B cell (primary cell): ENCODE data around the gene SOX15. TPM values are rescaled to one million over a fixed set of nuclear protein-coding genes. Genes with fewer than 3 reads are reported as not detected.
A peak's percentile ranks its signal among the peaks of the same experiment; 100 is the strongest.

Experiments used
- ATAC-seq: fragments of 200-7000 bp; cut with Tn5 transposase; one replicate; pipeline ENCODE4 v1.10.0; 2021; ENCODE audit warnings: low read depth, mild to moderate bottlenecking, moderate number of reproducible peaks, moderate library complexity
- CTCF ChIA-PET: fragments of 350-600 bp; sonication (Branson Sonifier 250); formaldehyde crosslinking; loops from one replicate; lab custom pipeline; 2021; ENCODE audit warnings: antibody characterized with exemption, inconsistent platforms; lab: Charles Lee
- POLR2A ChIA-PET: fragments of 350-600 bp; sonication (Branson Sonifier 250); formaldehyde crosslinking; loops from one replicate; lab custom pipeline; 2021; ENCODE audit warnings: antibody characterized with exemption; lab: Charles Lee
- DNase-seq: peaks from one replicate; pipeline ENCODE4 v3.0.0; 2013
- H2AFZ ChIP-seq: 2 replicates; pipeline ENCODE4 v1.6.1; 2012; ENCODE audit warnings: mild to moderate bottlenecking, low read depth, low read length; ENCODE audit not compliant: insufficient read depth, poor library complexity, severe bottlenecking
- H3K27ac ChIP-seq, 2 donors: 1 replicate in 1 of 2; 2 replicates in 1 of 2; pipeline ENCODE4 v1.5.1; 2012 to 2013; ENCODE audit warnings: low read length in 2 of 2, mild to moderate bottlenecking in 2 of 2, moderate library complexity in 1 of 2
- H3K27me3 ChIP-seq, 4 experiments: fragments of 200-600 bp in 1 of 4; sonication (generic) in 1 of 4; replicated peaks in 1 of 4; 1 replicate in 2 of 4; 2 replicates in 2 of 4; pipeline versions ENCODE4 v1.6.1 to v1.7.0; 2013 to 2016; ENCODE audit warnings: low read length in 3 of 4, mild to moderate bottlenecking in 2 of 4, mixed read lengths in 1 of 4, moderate library complexity in 1 of 4; ENCODE audit not compliant: insufficient read depth in 4 of 4, control insufficient read depth in 3 of 4; ENCODE audit errors: control extremely low read depth in 1 of 4
- H3K36me3 ChIP-seq, 2 experiments: replicated peaks in 1 of 2; 1 replicate in 1 of 2; 2 replicates in 1 of 2; pipeline versions ENCODE4 v1.6.1 to v1.7.1; 2013; ENCODE audit warnings: low read length in 1 of 2; ENCODE audit not compliant: insufficient read depth in 2 of 2, control insufficient read depth in 1 of 2; ENCODE audit errors: control extremely low read depth in 1 of 2, extremely low read depth in 1 of 2
- H3K4me1 ChIP-seq, 2 donors: fragments of 200-600 bp in 1 of 2; sonication (generic) in 1 of 2; 1 replicate in 1 of 2; 2 replicates in 1 of 2; pipeline versions ENCODE4 v1.5.1 to v1.6.1; 2013 to 2017; ENCODE audit warnings: low read length in 2 of 2; ENCODE audit not compliant: control insufficient read depth in 2 of 2, insufficient read depth in 2 of 2
- H3K4me2 ChIP-seq: replicated peaks from 2 replicates; pipeline ENCODE3; 2012; ENCODE audit warnings: mild to moderate bottlenecking, low read depth, low read length; ENCODE audit not compliant: poor library complexity, severe bottlenecking
- H3K4me3 ChIP-seq, 5 experiments: fragments of 200-600 bp in 1 of 5; sonication (generic) in 1 of 5; 1 replicate in 3 of 5; 2 replicates in 2 of 5; pipeline versions ENCODE4 v1.5.1 to v1.7.0; 2011 to 2016; ENCODE audit warnings: low read length in 4 of 5, mild to moderate bottlenecking in 4 of 5, low read depth in 2 of 5, control low read depth in 1 of 5, moderate library complexity in 1 of 5; ENCODE audit not compliant: insufficient read depth in 1 of 5; ENCODE audit errors: control extremely low read depth in 1 of 5, extremely low read depth in 1 of 5
- H3K79me2 ChIP-seq: fragments of 200-600 bp; sonication (generic); one replicate; pipeline ENCODE4 v1.6.0; 2016; ENCODE audit warnings: low read length; ENCODE audit not compliant: control insufficient read depth, insufficient read depth
- H3K9ac ChIP-seq: fragments of 200-600 bp; sonication (generic); 2 replicates; pipeline ENCODE4 v1.6.1; 2017; ENCODE audit warnings: mild to moderate bottlenecking, low read length, moderate library complexity
- H3K9me3 ChIP-seq, 3 donors: one replicate each; pipeline versions ENCODE4 v1.6.1 to v1.7.1; 2013; ENCODE audit warnings: low read length in 2 of 3; ENCODE audit not compliant: control insufficient read depth in 2 of 3, insufficient read depth in 1 of 3; ENCODE audit errors: control extremely low read depth in 1 of 3
- H4K20me1 ChIP-seq: 2 replicates; pipeline ENCODE4 v1.6.0; 2012; ENCODE audit warnings: mild to moderate bottlenecking, low read length; ENCODE audit not compliant: insufficient read depth, control insufficient read depth, poor library complexity, severe bottlenecking
- H3K27ac Mint-ChIP-seq: one replicate; pipeline ENCODE4 v1.8.0; 2021; ENCODE audit warnings: mixed read lengths
- H3K27me3 Mint-ChIP-seq: one replicate; pipeline ENCODE4 v1.8.0; 2021; ENCODE audit warnings: mixed read lengths
- H3K4me1 Mint-ChIP-seq: one replicate; pipeline ENCODE4 v1.8.0; 2021; ENCODE audit warnings: mixed read lengths
- H3K4me3 Mint-ChIP-seq: one replicate; pipeline ENCODE4 v1.8.0; 2021; ENCODE audit warnings: mixed read lengths
- H3K9me3 Mint-ChIP-seq: one replicate; pipeline ENCODE4 v1.8.0; 2022; ENCODE audit warnings: mixed read lengths; ENCODE audit not compliant: insufficient read depth
- CTCF ChIP-seq: fragments of 200-600 bp; IDR thresholded peaks from one replicate; pipeline ENCODE4 v1.8.0; 2022; ENCODE audit warnings: antibody characterized with exemption, mild to moderate bottlenecking
- EZH2 ChIP-seq: IDR thresholded peaks from 2 replicates; pipeline ENCODE4 v1.6.1; 2012; ENCODE audit warnings: borderline replicate concordance, low read depth, mild to moderate bottlenecking, moderate library complexity, low read length; ENCODE audit not compliant: insufficient read depth, poor library complexity, severe bottlenecking
- WGBS: methylation state at CpG from one replicate; pipeline ENCODE4 v1.1.5; 2013; ENCODE audit warnings: missing lambda C conversion rate; ENCODE audit not compliant: insufficient coverage; 5-methylcytosine and 5-hydroxymethylcytosine counted together
- intact Hi-C: fragments of 100-400 bp; cut with micrococcal nuclease; formaldehyde crosslinking; loops from one replicate; pipeline ENCODE4 v1.10.0; 2022
- polyA plus RNA-seq: library from polyadenylated mRNA; depleted of rRNA; stranded (reverse); fragments of >200 nt; gene quantifications from 2 replicates; pipeline ENCODE4 v1.2.3, GENCODE V29; 2012
- total RNA-seq, 2 donors: library from RNA; stranded (reverse); fragments of 120-200 nt in 1 of 2; gene quantifications; 1 replicate in 1 of 2; 2 replicates in 1 of 2; pipeline versions ENCODE4 v1.2.3 to v1.2.4, GENCODE V29; 2013 to 2022

Gene SOX15
- total and polyA plus RNA-seq, 2 donors (not counting 1 experiment from before 2014, with no cell fraction given), result 0.18 to 0.96 TPM

GRCh38 chr17:7580604-7581575 lies 9.0 kb downstream of the SOX15 start:
- Histone ChIP-seq H3K9me3 (no peaks in the 10 kb centered on the region), H3K9ac (no peak overlapping the region), H2AFZ (no peak overlapping the region), H3K4me2 (peak overlapping the region; percentile 66), H3K79me2 (peaks cover 47% of the 10 kb centered on the region), H3K27ac (peak overlapping the region in 1 of 2 donors; percentile 70), H4K20me1 (peaks cover 29% of the 10 kb centered on the region), H3K36me3 (peaks cover 9 to 40% of the 10 kb centered on the region in 2 experiments), H3K27me3 (no peaks in the 10 kb centered on the region), H3K4me3 (no peak overlapping the region), H3K4me1 (peaks cover 48 to 72% of the 10 kb centered on the region in 2 donors)
- WGBS, result 92% methylated on average over 18 of the region's 23 CpGs
- intact Hi-C loops, result loop anchor here (10.0 kb wide), 1 partner anchor 536 kb away; the partner anchor contains the start of gene SLC16A11
- H3K4me3 Mint-ChIP-seq, result peak overlapping the region; percentile 67
- peak; percentile 19 for DNase-seq
- H3K4me1 Mint-ChIP-seq, result peaks cover 77% of the 10 kb centered on the region
- H3K27me3 Mint-ChIP-seq, result no peaks in the 10 kb centered on the region
- TF ChIP-seq CTCF (no peak), EZH2 (no peak)
- no peaks in the 10 kb centered on the region for H3K9me3 Mint-ChIP-seq
- H3K27ac Mint-ChIP-seq, result peak overlapping the region; percentile 93
- ChIA-PET POLR2A (interaction anchor here (0.5 to 0.7 kb wide), 2 partner anchors 70 to 71 kb away, joined by 3 read pairs; partner anchors contain the start of gene ATP1B2), CTCF (interaction anchor here (0.5 to 3.9 kb wide), 7 partner anchors 9 to 511 kb away, joined by 3 to 23 read pairs (median 11); partner anchors contain the start of genes FXR2, SENP3, SOX15 and TP53)
- ATAC-seq, result no peak
